Measurements from ENCODE around the gene TBL1X. TPM values are rescaled to one million over a fixed set of nuclear protein-coding genes. Genes with fewer than 3 reads are reported as not detected.

TBL1X gene
- total RNA-seq, 1 experiment from 2014 or later, result 14.6 TPM

DNA sequence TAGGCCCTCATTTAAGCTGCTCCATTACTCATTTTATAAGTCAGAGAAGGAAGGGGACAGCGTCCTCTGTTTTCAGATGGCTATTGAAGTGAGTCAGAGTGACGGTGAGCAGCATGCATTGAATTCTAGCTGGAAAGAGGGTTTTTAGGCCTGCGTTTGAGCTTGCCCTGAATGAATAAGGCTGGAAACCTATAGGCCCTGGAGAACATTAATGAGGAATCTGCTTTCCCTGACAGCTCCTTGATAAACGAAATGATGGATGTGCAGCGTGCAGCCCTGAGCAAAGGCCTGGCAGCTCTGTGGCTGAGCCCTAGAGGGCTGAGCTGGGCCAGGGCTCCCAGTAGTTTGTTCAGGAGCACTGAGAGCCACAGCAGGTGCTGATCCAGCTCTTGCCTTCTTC is 33.4 kb downstream of the TBL1X start:
- H3K36me3 ChIP-seq (ENCODE audit: control insufficient read depth, insufficient read depth, low read length), result no peaks in the 10 kb centered on the region
- ATAC-seq, result no peak
- no peak overlapping the region for H3K27ac ChIP-seq (ENCODE audit: low read length)
- ChIA-PET POLR2A (no interaction called here), CTCF (no interaction called here)
- no peak overlapping the region for H3K4me3 ChIP-seq (ENCODE audit: low read depth in 2 of 2, low read length in 2 of 2)
- H3K9me3 ChIP-seq (ENCODE audit: control insufficient read depth, insufficient read depth, low read depth, low read length), result no peaks in the 10 kb centered on the region
- H3K4me1 ChIP-seq (ENCODE audit: control insufficient read depth, insufficient read depth, low read length), result no peaks in the 10 kb centered on the region
- BruUV-seq (replicated peaks), result no TSS peak
- intact Hi-C loops (cut with micrococcal nuclease; ENCODE audit: unreplicated experiment) (no loop called here), in situ Hi-C loops (cut with HindIII; ENCODE audit: low pct_unique_long_range_greater_than_20kb, low sequenced_read_pairs) (no loop called here)
- TF ChIP-seq, protein P1, sequence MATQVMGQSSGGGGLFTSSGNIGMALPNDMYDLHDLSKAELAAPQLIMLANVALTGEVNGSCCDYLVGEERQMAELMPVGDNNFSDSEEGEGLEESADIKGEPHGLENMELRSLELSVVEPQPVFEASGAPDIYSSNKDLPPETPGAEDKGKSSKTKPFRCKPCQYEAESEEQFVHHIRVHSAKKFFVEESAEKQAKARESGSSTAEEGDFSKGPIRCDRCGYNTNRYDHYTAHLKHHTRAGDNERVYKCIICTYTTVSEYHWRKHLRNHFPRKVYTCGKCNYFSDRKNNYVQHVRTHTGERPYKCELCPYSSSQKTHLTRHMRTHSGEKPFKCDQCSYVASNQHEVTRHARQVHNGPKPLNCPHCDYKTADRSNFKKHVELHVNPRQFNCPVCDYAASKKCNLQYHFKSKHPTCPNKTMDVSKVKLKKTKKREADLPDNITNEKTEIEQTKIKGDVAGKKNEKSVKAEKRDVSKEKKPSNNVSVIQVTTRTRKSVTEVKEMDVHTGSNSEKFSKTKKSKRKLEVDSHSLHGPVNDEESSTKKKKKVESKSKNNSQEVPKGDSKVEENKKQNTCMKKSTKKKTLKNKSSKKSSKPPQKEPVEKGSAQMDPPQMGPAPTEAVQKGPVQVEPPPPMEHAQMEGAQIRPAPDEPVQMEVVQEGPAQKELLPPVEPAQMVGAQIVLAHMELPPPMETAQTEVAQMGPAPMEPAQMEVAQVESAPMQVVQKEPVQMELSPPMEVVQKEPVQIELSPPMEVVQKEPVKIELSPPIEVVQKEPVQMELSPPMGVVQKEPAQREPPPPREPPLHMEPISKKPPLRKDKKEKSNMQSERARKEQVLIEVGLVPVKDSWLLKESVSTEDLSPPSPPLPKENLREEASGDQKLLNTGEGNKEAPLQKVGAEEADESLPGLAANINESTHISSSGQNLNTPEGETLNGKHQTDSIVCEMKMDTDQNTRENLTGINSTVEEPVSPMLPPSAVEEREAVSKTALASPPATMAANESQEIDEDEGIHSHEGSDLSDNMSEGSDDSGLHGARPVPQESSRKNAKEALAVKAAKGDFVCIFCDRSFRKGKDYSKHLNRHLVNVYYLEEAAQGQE (IDR thresholded peaks at IDR 0.05; ENCODE audit: insufficient read depth in 1 of 2, low read depth in 2 of 2, low read length in 1 of 2), result no peak
- no peak for TF ChIP-seq SIN3A (IDR thresholded peaks at IDR 0.05; ENCODE audit: borderline replicate concordance, insufficient read depth, low read depth, low read length)
- TF ChIP-seq, protein P2, sequence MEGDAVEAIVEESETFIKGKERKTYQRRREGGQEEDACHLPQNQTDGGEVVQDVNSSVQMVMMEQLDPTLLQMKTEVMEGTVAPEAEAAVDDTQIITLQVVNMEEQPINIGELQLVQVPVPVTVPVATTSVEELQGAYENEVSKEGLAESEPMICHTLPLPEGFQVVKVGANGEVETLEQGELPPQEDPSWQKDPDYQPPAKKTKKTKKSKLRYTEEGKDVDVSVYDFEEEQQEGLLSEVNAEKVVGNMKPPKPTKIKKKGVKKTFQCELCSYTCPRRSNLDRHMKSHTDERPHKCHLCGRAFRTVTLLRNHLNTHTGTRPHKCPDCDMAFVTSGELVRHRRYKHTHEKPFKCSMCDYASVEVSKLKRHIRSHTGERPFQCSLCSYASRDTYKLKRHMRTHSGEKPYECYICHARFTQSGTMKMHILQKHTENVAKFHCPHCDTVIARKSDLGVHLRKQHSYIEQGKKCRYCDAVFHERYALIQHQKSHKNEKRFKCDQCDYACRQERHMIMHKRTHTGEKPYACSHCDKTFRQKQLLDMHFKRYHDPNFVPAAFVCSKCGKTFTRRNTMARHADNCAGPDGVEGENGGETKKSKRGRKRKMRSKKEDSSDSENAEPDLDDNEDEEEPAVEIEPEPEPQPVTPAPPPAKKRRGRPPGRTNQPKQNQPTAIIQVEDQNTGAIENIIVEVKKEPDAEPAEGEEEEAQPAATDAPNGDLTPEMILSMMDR (IDR thresholded peaks at IDR 0.05), result no peak
- TF ChIP-seq TCF7L2 (IDR thresholded peaks at IDR 0.05; ENCODE audit: low read depth, low read length), result no peak
- no peak for TF ChIP-seq POLR2AphosphoS5 (IDR thresholded peaks at IDR 0.05; ENCODE audit: low read depth, low read length)
- no peaks in the 10 kb centered on the region for H3K27me3 ChIP-seq (ENCODE audit: control insufficient read depth, insufficient read depth, low read length)
- DNase-seq (ENCODE audit: low read depth, low spot score), result no peak

DNA sequence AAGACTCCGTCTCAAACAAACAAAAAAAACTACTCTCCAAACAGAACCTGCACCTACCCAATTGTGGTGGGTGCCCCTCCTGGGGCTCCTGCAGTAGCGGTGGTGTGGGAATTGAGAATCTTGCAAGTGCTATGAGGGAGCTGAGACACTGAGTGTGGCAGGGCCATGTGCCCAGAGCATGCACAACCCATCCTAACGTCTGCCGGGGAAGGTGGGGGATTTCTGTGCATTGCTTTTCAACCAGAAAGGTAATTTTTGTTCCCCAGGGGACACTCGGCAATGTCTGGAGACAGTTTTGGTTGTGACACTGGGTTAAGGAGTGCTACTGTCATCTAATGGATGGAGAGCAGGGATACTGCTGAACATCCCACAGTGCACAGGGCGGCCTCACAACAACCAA is 35.7 kb downstream of the TBL1X start:
- Histone ChIP-seq H3K27ac (ENCODE audit: low read length) (no peak overlapping the region), H3K4me3 (ENCODE audit: low read depth in 2 of 2, low read length in 2 of 2) (no peak overlapping the region), H3K36me3 (ENCODE audit: control insufficient read depth, insufficient read depth, low read length) (no peaks in the 10 kb centered on the region), H3K27me3 (ENCODE audit: control insufficient read depth, insufficient read depth, low read length) (no peaks in the 10 kb centered on the region), H3K4me1 (ENCODE audit: control insufficient read depth, insufficient read depth, low read length) (no peaks in the 10 kb centered on the region), H3K9me3 (ENCODE audit: control insufficient read depth, insufficient read depth, low read depth, low read length) (no peaks in the 10 kb centered on the region)
- no peak for ATAC-seq
- no TSS peak for BruUV-seq (replicated peaks)
- intact Hi-C loops (cut with micrococcal nuclease; ENCODE audit: unreplicated experiment), result no loop called here
- TF ChIP-seq, protein P2 (IDR thresholded peaks at IDR 0.05), result no peak
- TF ChIP-seq, protein P1 (IDR thresholded peaks at IDR 0.05; ENCODE audit: insufficient read depth in 1 of 2, low read depth in 2 of 2, low read length in 1 of 2), result no peak
- TF ChIP-seq TCF7L2 (IDR thresholded peaks at IDR 0.05; ENCODE audit: low read depth, low read length) (no peak), POLR2AphosphoS5 (IDR thresholded peaks at IDR 0.05; ENCODE audit: low read depth, low read length) (no peak), SIN3A (IDR thresholded peaks at IDR 0.05; ENCODE audit: borderline replicate concordance, insufficient read depth, low read depth, low read length) (no peak)
- CTCF ChIA-PET, result no interaction called here
- POLR2A ChIA-PET, result no interaction called here
- in situ Hi-C loops (cut with HindIII; ENCODE audit: low pct_unique_long_range_greater_than_20kb, low sequenced_read_pairs), result no loop called here
- DNase-seq (ENCODE audit: low read depth, low spot score), result no peak
